22Rv1 (cell line): ENCODE data around the gene ZNF211.

Experiments
- CTCF ChIP-seq: fragments of 450-650 bp; IDR thresholded peaks from 2 replicates; pipeline ENCODE4 v1.5.1; 2017; ENCODE audit warnings: mild to moderate bottlenecking
- ZFX ChIP-seq: fragments of 450-650 bp; IDR thresholded peaks from 2 replicates; pipeline ENCODE4 v1.6.1; 2017; ENCODE audit warnings: antibody characterized with exemption, borderline replicate concordance

GRCh38 chr19:57668635-57669034 lies 35.7 kb downstream of the ZNF211 start, which contains the start of gene ZSCAN4:
- TF ChIP-seq CTCF (no peak), ZFX (no peak)
